Measurements from ENCODE around the gene GRHPR. TPM values are rescaled to one million over a fixed set of nuclear protein-coding genes. Genes with fewer than 3 reads are reported as not detected.

GRHPR gene
- total and polyA plus RNA-seq, 2 of the 4 experiments (the other 2 are of a cell fraction): 182 to 191 TPM

DNA sequence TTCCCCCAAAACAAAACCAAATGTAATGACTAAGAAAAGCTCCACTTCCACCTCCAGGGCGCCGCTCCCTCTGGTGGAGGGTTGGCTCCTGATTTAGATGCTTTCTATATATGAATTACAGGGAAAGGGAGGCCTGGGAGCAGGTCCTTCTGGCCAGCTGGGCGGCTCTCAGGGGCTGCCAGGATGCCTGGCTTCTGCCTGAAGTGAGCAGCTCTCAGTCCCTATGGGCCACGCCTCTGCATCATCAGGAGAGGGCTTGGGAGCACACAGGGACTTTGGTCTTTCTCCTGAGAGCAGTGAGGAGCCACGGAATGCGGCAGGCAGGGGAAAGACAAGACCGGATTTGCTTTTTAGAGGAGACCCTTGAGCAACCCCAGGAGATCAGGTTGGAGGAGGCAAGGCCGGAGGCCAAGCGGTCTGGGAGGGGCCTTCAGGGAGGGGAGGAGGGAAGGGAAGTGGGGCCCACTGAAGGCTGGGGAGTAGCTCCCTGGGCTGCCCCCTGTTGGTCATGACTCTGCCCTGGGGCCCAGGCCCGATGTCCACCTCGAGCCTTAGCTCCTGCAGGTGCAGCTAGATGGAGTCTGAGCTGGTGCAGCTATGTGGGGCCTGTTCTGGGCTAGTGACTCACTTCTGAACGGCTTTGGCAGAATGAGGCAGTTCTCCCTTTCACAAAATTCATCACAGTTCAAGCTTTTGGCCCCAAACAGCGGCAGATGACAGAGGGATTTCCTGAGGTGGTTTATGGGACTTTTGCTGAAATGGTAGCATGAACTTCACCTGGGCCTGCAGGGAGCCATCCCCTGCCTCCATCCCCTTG, 11.3 kb upstream of the GRHPR start:
- DNase-seq (peak; percentile 15), ATAC-seq (ENCODE audit: low read depth) (no peak)
- ChIA-PET POLR2A (ENCODE audit: unreplicated experiment) (no interaction called here), CTCF (interaction anchor here (0.5 to 0.6 kb wide), 2 partner anchors 128 to 202 kb away, joined by 3 to 4 read pairs; no protein-coding TSS in a partner anchor)
- Histone ChIP-seq H4K20me1 (ENCODE audit: insufficient read depth, low read length) (no peaks in the 10 kb centered on the region), H2BK15ac (ENCODE audit: low read depth, low read length) (no peak overlapping the region), H3K56ac (ENCODE audit: extremely low read depth, insufficient read depth, low read length) (no peak overlapping the region), H3K9ac (ENCODE audit: low read depth, low read length) (no peak overlapping the region), H2BK5ac (ENCODE audit: low read depth, low read length, poor library complexity, severe bottlenecking) (no peak overlapping the region), H3K79me1 (ENCODE audit: low read depth in 1 of 2, low read length in 2 of 2) (no peaks in the 10 kb centered on the region), H2BK20ac (ENCODE audit: low read depth, low read length) (no peak overlapping the region), H3K18ac (ENCODE audit: low read depth, low read length) (no peak overlapping the region), H2AFZ (replicated peaks; ENCODE audit: low read length, poor library complexity) (peak overlapping the region; percentile 32), H3K14ac (replicated peaks; ENCODE audit: low read depth, low read length) (no peak overlapping the region), H3K27me3 (ENCODE audit: control insufficient read depth, insufficient read depth, low read length) (peaks cover 2% of the 10 kb centered on the region), H3K4me2 (ENCODE audit: low read depth, low read length) (no peak overlapping the region), H4K8ac (ENCODE audit: low read depth in 2 of 2, low read length in 2 of 2) (no peak overlapping the region), H2BK120ac (ENCODE audit: low read depth, low read length) (no peak overlapping the region), H2AK5ac (ENCODE audit: low read depth, low read length) (no peak overlapping the region), H4K91ac (ENCODE audit: insufficient read depth, low read depth, low read length) (no peak overlapping the region), H4K5ac (ENCODE audit: low read depth, low read length) (no peak overlapping the region), H3K36me3 (ENCODE audit: control insufficient read depth, insufficient read depth, low read length) (no peaks in the 10 kb centered on the region), H2AK9ac (replicated peaks; ENCODE audit: low read depth, low read length, poor library complexity) (no peak overlapping the region), H3K4me1 (ENCODE audit: control insufficient read depth, insufficient read depth, low read length) (peaks cover 2% of the 10 kb centered on the region; the same call in 1 of the 2 replicates), H3K4ac (ENCODE audit: low read depth, low read length) (no peak overlapping the region), H3K9me1 (ENCODE audit: insufficient read depth, low read length) (peaks cover 3% of the 10 kb centered on the region; the same call in 1 of the 2 replicates), H3K23ac (ENCODE audit: low read depth, low read length) (no peak overlapping the region), H3K9me3 (ENCODE audit: control insufficient read depth, insufficient read depth, low read length) (no peaks in the 10 kb centered on the region), H3K27ac (ENCODE audit: insufficient read depth, low read length) (no peak overlapping the region), H3K4me3 (ENCODE audit: insufficient read depth, low read depth, low read length) (no peak overlapping the region)
- in situ Hi-C loops (cut with MboI; ENCODE audit: low sequenced_read_pairs) (no loop called here), dilution Hi-C loops (cut with HindIII; ENCODE audit: low sequenced_read_pairs, unreplicated experiment) (no loop called here), intact Hi-C loops (cut with micrococcal nuclease) (loop anchor here (1.0 to 5.0 kb wide), 2 partner anchors 416 to 539 kb away; no protein-coding TSS in a partner anchor)
- WGBS, 2 experiments (ENCODE audit: extremely low coverage in 2 of 2, insufficient read length in 1 of 2): 72% methylated on average over 7 of the region's 13 CpGs; no CpG with 5 or more reads in 1 of the 2 experiments
- no TSS peak for BruUV-seq (replicated peaks)
- TF ChIP-seq, protein P1, sequence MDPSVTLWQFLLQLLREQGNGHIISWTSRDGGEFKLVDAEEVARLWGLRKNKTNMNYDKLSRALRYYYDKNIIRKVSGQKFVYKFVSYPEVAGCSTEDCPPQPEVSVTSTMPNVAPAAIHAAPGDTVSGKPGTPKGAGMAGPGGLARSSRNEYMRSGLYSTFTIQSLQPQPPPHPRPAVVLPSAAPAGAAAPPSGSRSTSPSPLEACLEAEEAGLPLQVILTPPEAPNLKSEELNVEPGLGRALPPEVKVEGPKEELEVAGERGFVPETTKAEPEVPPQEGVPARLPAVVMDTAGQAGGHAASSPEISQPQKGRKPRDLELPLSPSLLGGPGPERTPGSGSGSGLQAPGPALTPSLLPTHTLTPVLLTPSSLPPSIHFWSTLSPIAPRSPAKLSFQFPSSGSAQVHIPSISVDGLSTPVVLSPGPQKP (IDR thresholded peaks at IDR 0.05; ENCODE audit: borderline replicate concordance, low read depth, low read length): no peak
- TF ChIP-seq, protein P2, sequence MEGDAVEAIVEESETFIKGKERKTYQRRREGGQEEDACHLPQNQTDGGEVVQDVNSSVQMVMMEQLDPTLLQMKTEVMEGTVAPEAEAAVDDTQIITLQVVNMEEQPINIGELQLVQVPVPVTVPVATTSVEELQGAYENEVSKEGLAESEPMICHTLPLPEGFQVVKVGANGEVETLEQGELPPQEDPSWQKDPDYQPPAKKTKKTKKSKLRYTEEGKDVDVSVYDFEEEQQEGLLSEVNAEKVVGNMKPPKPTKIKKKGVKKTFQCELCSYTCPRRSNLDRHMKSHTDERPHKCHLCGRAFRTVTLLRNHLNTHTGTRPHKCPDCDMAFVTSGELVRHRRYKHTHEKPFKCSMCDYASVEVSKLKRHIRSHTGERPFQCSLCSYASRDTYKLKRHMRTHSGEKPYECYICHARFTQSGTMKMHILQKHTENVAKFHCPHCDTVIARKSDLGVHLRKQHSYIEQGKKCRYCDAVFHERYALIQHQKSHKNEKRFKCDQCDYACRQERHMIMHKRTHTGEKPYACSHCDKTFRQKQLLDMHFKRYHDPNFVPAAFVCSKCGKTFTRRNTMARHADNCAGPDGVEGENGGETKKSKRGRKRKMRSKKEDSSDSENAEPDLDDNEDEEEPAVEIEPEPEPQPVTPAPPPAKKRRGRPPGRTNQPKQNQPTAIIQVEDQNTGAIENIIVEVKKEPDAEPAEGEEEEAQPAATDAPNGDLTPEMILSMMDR (conservative IDR thresholded peaks at IDR 0.05; ENCODE audit: low read depth, low read length): peak; percentile 48
- no peak for TF ChIP-seq CEBPB (IDR thresholded peaks at IDR 0.05; ENCODE audit: low read depth, low read length)
- TF ChIP-seq, protein P3, sequence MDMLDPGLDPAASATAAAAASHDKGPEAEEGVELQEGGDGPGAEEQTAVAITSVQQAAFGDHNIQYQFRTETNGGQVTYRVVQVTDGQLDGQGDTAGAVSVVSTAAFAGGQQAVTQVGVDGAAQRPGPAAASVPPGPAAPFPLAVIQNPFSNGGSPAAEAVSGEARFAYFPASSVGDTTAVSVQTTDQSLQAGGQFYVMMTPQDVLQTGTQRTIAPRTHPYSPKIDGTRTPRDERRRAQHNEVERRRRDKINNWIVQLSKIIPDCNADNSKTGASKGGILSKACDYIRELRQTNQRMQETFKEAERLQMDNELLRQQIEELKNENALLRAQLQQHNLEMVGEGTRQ (IDR thresholded peaks at IDR 0.05; ENCODE audit: low read depth, low read length): no peak
- no peak for TF ChIP-seq CHD1 (IDR thresholded peaks at IDR 0.05; ENCODE audit: low read depth, low read length)
- TF ChIP-seq FOS (IDR thresholded peaks at IDR 0.05; ENCODE audit: low read depth, low read length): no peak
- no peak for TF ChIP-seq MAFK (IDR thresholded peaks at IDR 0.05; ENCODE audit: low read depth, low read length)
- no peak for TF ChIP-seq RFX5 (IDR thresholded peaks at IDR 0.05; ENCODE audit: low read depth, low read length)
- TF ChIP-seq MAZ (IDR thresholded peaks at IDR 0.05; ENCODE audit: borderline replicate concordance, low read depth, low read length): no peak
- TF ChIP-seq NFE2L2 (IDR thresholded peaks at IDR 0.05; ENCODE audit: low read depth, low read length): no peak
- TF ChIP-seq RAD21 (IDR thresholded peaks at IDR 0.05; ENCODE audit: low read length): peak; percentile 34
- no peak for TF ChIP-seq RCOR1 (IDR thresholded peaks at IDR 0.05; ENCODE audit: insufficient replicate concordance, low read length)
- TF ChIP-seq SMC3 (IDR thresholded peaks at IDR 0.05; ENCODE audit: low read depth, low read length): peak; percentile 33
- TF ChIP-seq MXI1 (IDR thresholded peaks at IDR 0.05; ENCODE audit: borderline replicate concordance, low read depth, low read length): no peak
